H1 (cell line): ENCODE data around the gene AFF1. TPM values are rescaled to one million over a fixed set of nuclear protein-coding genes. Genes with fewer than 3 reads are reported as not detected.

Source experiments
- BCL11A ChIP-seq, 2 experiments: IDR thresholded peaks; one replicate each; pipeline ENCODE4 v1.6.1; 2011; ENCODE audit warnings: low read depth in 2 of 2, low read length in 2 of 2, mild to moderate bottlenecking in 2 of 2
- CBX8 ChIP-seq: fragments of 300-800, 300-1000 bp; sonication (generic); IDR thresholded peaks from 2 replicates; pipeline ENCODE4 v1.7.1; 2016; ENCODE audit warnings: low read depth, low read length, borderline replicate concordance
- CREB1 ChIP-seq: IDR thresholded peaks from 2 replicates; pipeline ENCODE4 v1.6.1; 2012; ENCODE audit warnings: inconsistent platforms
- EP300 ChIP-seq, 2 experiments: IDR thresholded peaks; 1 replicate in 1 of 2; 2 replicates in 1 of 2; pipeline ENCODE4 v1.6.1; 2011 to 2012; ENCODE audit warnings: low read depth in 2 of 2, low read length in 2 of 2, mild to moderate bottlenecking in 2 of 2, borderline replicate concordance in 1 of 2, inconsistent platforms in 1 of 2, moderate library complexity in 1 of 2
- SIX5 ChIP-seq: IDR thresholded peaks from 2 replicates; pipeline ENCODE4 v1.6.1; 2011; ENCODE audit warnings: mild to moderate bottlenecking, low read depth, low read length
- SUZ12 ChIP-seq: fragments of 200-600 bp; sonication (generic); IDR thresholded peaks from 2 replicates; pipeline ENCODE4 v1.6.1; 2012; ENCODE audit warnings: mild to moderate bottlenecking, inconsistent platforms, low read length, moderate library complexity, mixed read lengths
- TEAD4 ChIP-seq: IDR thresholded peaks from 2 replicates; pipeline ENCODE4 v1.6.1; 2012; ENCODE audit warnings: low read depth, low read length, inconsistent platforms, mixed read lengths
- polyA plus RNA-seq, 7 experiments: library from polyadenylated mRNA; depleted of rRNA in 3 of 7; stranded (reverse) in 5 of 7; unstranded in 2 of 7; fragments of >200 nt in 5 of 7; fragments of 200-250 nt in 2 of 7; gene quantifications; 1 replicate in 5 of 7; 2 replicates in 1 of 7; 4 replicates in 1 of 7; pipeline versions ENCODE4 v1.2.1 to v1.2.3, GENCODE V29; 2011 to 2013; ENCODE audit warnings: missing spikeins in 2 of 7, mixed read lengths in 2 of 7
- total RNA-seq: library from RNA; stranded (reverse); fragmentation: NEBNext Ultra II Directional; extraction: Animal tissue kit (Norgen Biotek cat#: 25700); gene quantifications from 2 replicates; pipeline ENCODE4 v1.2.1, GENCODE V29; 2021
- TF ChIP-seq, protein P1 (sequence below): fragments of 300-600 bp; sonication (generic); IDR thresholded peaks from 2 replicates; pipeline ENCODE4 v1.7.1; 2012; ENCODE audit warnings: low read length, moderate library complexity, mild to moderate bottlenecking, inconsistent platforms; ENCODE audit not compliant: insufficient replicate concordance

The AFF1 gene
- total and polyA plus RNA-seq, 2 of the 8 experiments (the other 6 are each of a cell fraction or from before 2014, with no cell fraction given): 14.8 to 85.5 TPM

DNA sequence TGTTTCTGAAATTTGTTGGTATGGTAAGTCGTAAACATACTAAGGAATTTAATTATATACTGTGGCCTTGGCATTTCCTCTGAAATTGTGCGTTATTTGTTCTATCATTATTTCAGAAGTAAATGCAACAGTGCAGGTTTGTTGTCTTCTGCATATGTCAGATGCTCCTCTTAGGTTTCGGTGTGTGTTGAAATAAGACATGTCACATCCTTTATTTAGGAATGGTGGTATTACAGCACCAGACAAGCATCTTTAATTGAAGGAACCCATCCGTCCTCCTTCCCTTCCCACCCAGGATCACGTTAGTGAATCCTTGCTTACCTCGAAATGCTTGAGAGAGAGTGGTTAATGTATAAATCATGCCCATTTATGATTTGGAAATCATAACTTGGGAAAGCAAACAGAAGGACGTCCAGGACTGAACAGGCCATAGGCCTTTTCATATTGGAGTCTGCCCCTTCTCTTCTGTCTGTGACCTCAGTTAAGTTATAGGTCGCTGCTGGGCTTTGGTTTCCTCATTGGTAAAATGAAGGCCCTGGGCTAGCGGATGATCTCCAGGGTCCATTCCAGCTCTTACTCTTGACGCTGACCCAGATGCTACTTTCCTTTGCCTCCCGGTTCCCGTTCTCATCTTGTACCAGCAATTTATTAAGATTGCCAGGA, 151.5 kb downstream of the AFF1 start (continued):
- TF ChIP-seq, protein P1, sequence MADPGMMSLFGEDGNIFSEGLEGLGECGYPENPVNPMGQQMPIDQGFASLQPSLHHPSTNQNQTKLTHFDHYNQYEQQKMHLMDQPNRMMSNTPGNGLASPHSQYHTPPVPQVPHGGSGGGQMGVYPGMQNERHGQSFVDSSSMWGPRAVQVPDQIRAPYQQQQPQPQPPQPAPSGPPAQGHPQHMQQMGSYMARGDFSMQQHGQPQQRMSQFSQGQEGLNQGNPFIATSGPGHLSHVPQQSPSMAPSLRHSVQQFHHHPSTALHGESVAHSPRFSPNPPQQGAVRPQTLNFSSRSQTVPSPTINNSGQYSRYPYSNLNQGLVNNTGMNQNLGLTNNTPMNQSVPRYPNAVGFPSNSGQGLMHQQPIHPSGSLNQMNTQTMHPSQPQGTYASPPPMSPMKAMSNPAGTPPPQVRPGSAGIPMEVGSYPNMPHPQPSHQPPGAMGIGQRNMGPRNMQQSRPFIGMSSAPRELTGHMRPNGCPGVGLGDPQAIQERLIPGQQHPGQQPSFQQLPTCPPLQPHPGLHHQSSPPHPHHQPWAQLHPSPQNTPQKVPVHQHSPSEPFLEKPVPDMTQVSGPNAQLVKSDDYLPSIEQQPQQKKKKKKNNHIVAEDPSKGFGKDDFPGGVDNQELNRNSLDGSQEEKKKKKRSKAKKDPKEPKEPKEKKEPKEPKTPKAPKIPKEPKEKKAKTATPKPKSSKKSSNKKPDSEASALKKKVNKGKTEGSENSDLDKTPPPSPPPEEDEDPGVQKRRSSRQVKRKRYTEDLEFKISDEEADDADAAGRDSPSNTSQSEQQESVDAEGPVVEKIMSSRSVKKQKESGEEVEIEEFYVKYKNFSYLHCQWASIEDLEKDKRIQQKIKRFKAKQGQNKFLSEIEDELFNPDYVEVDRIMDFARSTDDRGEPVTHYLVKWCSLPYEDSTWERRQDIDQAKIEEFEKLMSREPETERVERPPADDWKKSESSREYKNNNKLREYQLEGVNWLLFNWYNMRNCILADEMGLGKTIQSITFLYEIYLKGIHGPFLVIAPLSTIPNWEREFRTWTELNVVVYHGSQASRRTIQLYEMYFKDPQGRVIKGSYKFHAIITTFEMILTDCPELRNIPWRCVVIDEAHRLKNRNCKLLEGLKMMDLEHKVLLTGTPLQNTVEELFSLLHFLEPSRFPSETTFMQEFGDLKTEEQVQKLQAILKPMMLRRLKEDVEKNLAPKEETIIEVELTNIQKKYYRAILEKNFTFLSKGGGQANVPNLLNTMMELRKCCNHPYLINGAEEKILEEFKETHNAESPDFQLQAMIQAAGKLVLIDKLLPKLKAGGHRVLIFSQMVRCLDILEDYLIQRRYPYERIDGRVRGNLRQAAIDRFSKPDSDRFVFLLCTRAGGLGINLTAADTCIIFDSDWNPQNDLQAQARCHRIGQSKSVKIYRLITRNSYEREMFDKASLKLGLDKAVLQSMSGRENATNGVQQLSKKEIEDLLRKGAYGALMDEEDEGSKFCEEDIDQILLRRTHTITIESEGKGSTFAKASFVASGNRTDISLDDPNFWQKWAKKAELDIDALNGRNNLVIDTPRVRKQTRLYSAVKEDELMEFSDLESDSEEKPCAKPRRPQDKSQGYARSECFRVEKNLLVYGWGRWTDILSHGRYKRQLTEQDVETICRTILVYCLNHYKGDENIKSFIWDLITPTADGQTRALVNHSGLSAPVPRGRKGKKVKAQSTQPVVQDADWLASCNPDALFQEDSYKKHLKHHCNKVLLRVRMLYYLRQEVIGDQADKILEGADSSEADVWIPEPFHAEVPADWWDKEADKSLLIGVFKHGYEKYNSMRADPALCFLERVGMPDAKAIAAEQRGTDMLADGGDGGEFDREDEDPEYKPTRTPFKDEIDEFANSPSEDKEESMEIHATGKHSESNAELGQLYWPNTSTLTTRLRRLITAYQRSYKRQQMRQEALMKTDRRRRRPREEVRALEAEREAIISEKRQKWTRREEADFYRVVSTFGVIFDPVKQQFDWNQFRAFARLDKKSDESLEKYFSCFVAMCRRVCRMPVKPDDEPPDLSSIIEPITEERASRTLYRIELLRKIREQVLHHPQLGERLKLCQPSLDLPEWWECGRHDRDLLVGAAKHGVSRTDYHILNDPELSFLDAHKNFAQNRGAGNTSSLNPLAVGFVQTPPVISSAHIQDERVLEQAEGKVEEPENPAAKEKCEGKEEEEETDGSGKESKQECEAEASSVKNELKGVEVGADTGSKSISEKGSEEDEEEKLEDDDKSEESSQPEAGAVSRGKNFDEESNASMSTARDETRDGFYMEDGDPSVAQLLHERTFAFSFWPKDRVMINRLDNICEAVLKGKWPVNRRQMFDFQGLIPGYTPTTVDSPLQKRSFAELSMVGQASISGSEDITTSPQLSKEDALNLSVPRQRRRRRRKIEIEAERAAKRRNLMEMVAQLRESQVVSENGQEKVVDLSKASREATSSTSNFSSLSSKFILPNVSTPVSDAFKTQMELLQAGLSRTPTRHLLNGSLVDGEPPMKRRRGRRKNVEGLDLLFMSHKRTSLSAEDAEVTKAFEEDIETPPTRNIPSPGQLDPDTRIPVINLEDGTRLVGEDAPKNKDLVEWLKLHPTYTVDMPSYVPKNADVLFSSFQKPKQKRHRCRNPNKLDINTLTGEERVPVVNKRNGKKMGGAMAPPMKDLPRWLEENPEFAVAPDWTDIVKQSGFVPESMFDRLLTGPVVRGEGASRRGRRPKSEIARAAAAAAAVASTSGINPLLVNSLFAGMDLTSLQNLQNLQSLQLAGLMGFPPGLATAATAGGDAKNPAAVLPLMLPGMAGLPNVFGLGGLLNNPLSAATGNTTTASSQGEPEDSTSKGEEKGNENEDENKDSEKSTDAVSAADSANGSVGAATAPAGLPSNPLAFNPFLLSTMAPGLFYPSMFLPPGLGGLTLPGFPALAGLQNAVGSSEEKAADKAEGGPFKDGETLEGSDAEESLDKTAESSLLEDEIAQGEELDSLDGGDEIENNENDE: no peak
- TF ChIP-seq CBX8 (no peak), TEAD4 (no peak), SIX5 (no peak), SUZ12 (no peak), BCL11A (IDR thresholded peaks at IDR 0.05; ENCODE audit: low read depth in 2 of 2, low read length in 2 of 2) (no peak), EP300 (IDR thresholded peaks at IDR 0.05; ENCODE audit: borderline replicate concordance in 1 of 2, low read depth in 2 of 2, low read length in 2 of 2) (no peak), CREB1 (no peak)
- TF ChIP-seq, all 59 proteins: peak for 0
